Measurements from ENCODE around the gene EXOC3L1.

The EXOC3L1 gene

DNA sequence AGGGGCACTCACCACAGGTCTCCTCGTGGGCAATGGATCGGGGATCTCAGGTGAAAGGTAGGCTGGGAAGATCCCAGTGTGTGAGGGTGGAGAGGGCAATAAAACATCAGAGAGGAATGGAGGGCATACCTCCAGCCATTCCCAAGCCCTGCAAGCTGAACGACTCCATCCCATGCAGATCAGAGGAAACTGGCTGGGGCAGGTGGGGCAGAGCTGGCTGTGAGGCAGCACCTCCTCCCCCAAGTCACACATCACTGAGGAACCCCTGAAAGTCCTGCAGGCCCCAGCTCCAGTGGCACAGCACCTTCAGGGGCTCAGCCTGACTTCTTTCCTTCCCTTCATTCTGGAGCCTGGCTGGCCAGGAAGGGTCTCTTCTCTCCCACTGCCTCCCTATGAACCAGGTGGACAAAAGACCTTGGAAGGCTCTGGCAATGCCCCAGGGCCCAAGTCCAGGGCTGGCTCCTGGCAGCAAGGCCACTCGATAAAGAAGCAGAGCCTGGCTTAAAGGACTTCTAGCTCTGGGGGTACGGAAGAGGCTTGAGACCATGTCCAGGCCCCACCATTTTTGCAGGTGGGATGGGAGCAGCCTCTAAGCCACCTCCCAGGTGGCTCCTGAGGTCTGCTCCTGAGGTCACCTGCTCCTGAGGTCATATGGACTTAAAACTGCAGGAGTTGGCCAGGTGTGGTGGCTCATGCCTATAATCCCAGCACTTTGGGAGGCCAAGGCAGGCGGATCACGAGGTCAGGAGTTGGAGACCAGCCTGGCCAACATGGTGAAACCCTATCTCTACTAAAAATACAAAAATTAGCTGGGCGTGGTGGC is 23.5 kb upstream of the EXOC3L1 start:
- DNase-seq, result no peak

DNA sequence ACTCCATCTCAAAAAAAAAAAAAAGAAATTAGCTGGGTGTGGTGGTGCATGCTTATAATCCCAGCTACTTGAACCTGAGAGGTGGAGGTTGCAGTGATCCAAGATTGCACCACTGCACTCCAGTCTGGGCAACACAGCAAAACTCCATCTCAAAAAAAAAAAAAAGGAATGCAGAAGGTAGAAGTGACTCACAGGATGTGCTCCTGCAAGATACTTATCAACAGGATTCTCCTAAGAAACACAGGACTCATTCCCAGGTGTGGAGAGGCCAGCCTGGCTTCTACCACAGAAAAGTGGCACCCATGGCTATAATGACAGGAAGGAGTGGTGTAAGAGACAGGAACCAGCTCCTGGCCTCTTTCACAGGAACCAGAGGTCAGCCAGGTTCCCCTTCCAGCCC is 22.8 kb upstream of the EXOC3L1 start:
- no peak for DNase-seq

DNA sequence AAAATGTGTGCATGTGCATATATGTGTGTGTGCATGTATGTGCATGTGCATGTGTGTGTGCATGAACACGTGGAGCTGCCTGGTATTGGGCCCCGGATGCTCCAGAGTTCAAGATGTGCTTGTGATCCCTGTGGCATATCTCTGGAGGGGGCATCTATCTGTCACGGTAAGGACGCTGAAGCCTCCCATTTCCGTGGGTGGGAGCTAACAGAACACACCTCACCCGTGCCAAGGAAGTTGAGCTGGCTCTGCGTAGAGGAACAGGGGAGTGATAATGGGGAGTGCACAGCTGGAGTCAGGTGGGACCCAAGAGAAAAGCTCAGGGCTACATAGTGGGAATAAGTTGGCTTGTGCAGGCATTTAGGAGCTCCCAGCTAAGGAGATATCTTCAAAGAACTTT is 21.7 kb upstream of the EXOC3L1 start:
- DNase-seq, result no peak

DNA sequence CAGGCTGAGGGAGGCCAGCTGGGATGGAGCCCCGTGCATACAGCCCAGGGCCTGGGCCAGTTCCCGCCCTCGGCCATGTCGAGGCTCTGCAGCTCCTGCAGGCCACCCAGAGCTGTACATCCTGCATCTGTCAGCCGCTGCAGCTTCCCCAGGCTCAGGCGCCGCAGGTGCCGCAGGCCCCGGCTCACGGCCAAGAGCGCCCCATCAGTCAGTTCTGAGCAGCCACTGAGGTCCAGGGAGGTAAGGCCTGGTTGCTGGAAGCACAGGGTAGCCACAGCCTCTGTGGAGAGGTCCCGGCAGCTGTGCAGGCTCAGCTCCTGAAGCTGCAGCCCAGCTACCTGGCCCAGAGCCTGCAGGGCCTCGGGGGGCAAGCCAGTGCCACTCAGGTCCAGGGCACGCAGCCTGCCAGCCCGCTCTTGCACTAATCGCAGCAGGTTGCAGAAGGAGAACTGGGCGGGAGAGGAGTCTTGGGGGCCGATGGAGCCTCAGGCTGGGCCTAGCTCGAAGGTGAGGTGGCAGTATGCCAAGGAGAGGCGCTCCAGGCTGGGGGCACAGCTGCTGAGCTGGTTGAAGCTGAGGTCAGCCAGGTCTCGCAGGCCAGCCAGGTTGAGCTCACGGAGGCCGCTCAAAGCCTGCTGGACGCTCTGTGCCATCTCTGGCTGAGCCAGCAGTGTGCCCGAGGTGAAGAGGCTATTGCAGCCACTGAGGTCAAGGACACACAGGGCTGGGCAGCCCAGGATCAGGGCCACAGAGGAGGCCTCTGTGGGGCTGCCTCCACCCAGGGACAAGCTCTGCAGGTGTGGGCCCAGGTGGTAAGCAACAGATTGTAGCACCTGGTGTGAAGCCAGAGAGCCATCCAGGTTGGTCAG is 20.4 kb upstream of the EXOC3L1 start:
- DNase-seq, result no peak

DNA sequence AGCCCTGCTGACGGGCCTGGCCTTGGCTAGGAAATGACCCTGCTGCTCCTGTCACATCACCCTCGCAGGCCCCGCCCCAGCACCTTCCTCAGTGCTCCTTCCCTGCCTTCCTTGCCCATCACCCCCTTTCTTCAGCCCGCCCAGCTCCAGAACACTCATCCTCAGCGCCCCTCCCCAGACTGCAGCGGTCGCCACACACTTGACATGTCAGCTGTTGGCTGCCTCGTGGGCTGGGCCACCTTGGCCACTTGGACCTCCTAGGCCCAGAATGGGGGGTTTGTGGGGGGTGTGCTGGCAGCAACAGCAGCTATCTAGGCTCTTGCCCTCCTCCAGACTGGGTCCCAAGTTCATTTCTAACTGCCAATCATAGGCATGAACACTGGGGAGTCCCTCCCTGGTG is 19.6 kb upstream of the EXOC3L1 start:
- no peak for DNase-seq

DNA sequence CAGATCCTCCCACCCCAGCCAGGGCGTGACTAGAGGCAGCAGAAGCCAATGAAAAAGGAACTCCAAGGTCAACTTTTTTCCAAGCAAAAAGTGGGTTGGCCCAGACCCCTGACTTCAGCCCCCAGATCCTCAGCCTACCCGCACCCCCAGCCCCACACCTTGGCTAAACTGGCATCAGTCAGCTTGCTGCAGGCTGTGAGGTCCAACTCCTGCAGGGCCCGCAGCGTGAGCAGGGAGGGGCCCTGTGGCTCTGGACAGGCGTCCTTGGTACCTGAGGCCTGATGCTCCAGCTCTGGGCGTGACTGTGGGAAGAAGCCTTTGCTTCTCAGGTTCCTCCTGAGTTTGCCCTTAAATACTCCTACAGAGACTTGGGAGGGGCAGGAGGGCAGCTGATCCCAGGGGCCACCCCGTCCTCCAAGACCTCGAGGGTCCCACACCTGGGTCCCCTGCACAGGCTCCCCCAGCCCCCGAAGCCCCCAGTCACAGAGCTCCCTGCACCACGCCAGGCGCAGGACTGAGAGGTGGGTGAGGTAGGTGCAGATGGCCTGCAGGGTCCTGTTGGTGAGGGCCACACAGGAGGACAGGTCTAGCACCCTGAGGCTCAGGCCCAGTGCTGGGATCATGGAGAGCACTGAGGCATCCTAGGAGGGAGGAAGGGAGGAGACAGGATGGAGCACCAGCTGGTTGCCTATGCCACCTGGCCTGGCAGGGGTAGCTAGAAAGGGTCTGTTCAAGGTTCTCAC is 18.4 kb upstream of the EXOC3L1 start:
- DNase-seq, result no peak

DNA sequence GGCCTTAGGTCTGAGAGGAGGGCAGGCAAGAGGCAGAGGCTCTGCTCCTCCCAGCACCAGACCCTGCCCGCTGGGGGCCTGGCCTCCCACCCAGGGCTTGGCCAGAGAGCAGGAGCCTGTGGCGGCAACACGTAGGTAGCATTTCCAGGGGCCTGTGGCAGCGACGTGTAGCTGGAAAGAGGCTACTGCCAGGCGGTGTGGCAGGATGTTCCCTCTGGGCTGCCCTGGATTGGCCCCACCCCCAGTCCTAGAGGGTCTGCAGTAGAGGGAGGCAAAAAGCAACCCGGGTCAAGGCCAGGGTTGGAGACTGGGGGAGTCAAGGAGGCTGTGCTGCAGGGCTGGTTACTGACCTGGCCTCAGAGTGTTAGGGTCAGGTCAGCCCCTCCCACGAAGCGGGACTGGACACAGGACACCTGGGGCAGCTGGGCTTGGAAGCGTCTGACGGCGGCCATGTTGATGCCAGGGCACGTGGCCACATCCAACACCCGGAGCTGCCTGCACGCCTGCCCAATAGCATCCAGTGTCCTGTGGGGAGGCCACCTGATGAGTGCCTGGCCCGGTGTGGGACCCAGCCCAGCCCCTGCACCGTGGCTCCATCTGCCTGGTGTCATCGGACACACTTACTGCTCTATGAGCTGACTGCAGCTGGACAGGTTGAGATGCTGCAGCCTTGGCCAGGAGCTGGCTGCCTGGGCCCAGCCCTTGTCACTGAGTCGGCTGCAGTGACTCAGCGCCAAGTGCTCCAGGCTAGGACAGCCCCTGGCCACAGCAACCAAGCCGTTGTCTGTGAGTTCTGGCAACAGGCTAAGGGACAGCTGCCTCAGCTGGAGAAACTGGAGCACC is 17.5 kb upstream of the EXOC3L1 start:
- DNase-seq, result no peak

DNA sequence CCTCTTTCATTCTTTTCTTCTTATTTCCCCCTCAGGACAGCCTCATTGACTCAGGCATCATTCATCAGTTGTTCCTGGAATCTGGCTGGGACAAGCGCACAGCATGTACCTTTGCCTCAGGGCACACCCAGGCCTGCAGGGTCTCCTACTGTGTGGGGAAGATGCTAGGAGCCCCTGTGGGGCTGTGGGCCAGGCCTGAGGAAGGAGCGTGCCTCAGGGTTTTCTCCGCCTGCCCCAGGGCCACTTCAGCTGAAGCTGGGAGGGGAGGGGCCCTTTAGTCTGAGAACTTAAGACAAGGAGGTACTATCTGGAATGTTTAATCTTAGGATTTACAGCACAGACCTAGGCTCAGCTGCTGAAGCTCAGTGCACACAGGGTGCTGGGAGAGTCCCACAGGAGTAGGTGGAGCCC is 16.9 kb upstream of the EXOC3L1 start:
- no peak for DNase-seq

DNA sequence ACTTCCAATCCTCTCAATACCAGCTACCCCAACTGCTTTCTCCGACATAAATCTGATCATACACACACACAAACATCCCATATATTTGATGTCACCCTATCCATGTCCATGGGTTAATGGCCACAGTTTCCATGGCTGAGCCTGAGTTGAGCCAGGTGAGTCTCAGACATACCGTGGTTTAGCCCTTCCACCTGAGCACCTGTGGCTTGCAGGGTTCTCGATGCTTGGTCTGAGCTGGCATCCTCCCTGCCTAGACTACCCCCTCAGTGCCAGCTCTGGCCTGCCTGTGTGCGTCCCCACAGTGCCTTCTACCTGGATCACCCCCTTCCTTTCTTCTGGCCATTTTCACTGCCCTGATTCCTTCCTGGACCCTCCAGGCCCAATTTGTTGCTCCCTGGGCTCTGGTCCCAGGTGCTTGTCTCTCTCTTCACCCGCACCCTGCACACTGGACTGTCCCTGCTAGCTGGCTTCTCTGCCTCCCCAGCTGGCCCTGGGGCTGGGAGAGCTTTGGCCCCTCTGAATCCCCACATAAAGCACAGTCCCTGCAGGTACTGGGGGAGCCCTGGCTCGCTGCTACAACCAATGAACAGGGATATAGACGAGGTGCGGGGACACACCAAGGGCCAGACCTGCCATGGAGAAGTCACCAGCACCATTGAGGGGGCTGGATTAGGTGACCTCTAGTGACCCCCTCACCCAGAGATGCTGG is 16.3 kb upstream of the EXOC3L1 start:
- no peak for DNase-seq

DNA sequence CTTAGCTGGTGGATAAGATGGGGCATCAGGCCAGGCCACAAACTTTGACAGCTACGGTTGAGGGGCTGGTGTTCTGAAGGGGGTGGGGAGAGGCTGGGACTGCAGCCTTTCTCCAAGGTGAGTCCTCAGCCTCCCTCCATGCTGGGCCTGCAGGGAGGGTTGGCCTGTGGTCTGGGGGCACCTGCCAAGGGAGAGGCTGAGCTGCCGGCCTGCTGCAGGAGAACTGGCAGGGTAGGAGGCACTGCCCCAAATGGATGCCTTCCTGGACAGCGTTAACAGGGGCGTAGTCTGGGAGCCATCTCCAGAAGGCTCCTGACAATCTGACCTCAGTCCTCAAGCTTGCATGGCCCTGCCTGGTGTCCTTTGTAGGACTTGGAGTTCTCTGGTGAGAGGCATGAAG is 14.1 kb upstream of the EXOC3L1 start:
- no peak for DNase-seq

DNA sequence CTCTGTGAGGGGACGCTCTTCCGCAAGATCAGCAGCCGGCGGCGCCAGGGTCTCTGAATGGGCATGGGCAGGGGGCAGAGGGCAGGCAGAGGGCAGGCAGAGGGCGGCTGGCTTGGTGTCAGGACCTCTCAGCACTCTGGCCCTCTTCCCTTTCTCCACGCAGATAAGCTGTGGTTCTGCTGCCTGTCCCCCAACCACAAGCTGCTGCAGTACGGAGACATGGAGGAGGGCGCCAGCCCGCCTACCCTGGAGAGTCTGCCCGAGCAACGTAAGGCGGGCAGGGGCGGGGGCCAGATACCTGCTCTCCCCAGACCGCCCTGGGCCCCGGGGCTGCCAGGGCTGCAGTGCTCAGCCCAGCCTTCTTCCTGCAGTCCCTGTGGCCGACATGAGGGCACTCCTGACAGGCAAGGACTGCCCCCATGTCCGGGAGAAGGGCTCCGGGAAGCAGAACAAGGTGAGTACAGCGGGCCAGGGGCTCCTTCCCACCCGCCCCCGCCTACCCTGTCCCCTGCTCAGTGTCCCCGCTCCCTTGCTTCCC is 13.1 kb upstream of the EXOC3L1 start:
- DNase-seq, result no peak

DNA sequence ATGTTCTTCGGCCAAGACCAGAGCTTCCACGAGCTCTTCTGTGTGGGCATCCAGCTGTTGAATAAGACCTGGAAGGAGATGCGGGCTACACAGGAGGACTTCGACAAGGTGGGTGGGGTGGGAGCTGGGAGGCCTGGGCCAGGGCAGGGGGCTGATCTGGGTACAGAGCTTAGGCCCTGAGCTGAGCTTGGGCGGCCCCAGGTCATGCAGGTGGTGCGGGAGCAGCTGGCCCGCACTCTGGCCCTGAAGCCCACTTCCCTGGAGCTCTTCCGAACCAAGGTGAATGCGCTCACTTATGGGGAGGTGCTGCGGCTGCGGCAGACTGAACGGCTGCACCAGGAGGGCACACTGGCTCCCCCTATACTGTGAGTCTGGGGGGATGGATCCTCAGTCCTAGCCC is 12.5 kb upstream of the EXOC3L1 start:
- no peak for DNase-seq

DNA sequence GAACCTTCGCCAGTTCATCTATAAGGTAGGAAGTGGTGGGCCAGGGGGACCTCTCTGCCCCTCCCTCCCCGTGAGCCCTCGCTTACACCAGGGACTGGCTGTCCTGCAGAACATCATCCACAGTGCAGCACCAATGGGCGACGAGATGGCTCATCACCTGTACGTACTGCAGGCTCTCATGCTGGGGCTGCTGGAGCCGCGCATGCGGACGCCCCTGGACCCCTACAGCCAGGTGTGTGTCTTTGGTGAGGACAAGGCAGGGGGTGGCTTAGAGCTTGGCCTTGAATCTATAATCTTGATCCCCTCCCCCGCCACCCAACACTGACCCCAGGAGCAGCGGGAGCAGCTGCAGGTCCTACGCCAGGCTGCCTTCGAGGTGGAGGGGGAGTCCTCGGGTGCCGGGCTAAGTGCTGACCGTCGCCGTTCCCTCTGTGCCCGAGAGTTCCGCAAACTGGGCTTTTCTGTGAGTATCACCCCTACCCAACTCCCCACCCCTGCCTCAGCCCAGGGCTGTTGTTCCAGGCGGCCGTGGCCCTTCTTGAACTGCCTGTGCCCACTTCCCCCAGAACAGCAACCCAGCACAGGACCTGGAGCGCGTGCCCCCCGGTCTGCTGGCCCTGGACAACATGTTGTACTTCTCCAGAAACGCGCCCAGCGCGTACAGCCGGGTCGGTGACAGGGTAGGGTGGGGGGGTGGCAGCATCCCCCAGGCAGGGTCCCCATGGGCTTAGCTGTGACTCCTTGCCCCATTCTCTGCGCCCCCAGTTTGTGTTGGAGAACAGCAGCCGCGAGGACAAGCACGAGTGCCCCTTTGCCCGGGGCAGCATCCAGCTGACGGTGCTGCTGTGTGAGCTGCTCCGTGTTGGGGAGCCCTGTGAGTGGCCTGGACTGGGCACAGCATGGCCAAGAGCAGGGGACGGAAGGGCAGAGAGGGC is 11.7 kb upstream of the EXOC3L1 start:
- no peak for DNase-seq

DNA sequence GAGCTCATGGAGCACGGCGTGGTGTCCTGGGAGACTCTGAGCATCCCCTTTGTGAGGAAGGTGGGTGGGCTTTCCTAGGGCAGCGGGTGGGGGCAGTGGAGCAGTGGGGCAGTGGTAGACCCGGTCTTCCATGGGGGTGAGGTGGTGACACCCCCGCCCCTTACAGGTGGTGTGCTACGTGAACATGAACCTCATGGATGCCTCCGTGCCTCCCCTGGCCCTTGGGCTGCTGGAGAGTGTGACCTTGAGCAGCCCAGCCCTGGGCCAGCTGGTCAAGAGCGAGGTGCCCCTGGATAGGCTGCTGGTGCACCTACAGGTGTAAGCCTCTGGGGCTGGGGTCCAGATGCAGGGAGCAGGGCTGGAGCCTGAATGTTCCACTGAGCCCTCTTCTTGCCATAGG is 10.6 kb upstream of the EXOC3L1 start:
- no peak for DNase-seq

DNA sequence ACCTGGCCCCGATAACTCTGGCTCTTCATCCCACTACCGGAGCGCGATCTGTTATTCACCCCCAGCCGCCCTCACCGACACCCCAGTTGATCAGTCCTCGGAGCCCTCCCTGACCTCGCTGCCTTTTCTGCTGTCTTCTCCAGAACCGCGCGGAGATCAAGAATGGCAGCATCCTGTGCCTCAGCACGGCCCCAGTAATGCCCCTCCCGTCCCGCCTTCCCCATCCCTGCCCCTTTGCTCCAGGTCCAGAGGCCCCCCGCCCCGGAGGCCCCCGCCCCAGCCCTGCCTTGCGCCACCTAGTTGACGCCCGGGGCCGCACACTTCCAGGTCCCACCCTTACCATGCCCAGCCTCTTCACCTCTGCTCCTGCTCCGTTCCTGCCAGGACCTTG is 9.9 kb upstream of the EXOC3L1 start:
- no peak for DNase-seq

DNA sequence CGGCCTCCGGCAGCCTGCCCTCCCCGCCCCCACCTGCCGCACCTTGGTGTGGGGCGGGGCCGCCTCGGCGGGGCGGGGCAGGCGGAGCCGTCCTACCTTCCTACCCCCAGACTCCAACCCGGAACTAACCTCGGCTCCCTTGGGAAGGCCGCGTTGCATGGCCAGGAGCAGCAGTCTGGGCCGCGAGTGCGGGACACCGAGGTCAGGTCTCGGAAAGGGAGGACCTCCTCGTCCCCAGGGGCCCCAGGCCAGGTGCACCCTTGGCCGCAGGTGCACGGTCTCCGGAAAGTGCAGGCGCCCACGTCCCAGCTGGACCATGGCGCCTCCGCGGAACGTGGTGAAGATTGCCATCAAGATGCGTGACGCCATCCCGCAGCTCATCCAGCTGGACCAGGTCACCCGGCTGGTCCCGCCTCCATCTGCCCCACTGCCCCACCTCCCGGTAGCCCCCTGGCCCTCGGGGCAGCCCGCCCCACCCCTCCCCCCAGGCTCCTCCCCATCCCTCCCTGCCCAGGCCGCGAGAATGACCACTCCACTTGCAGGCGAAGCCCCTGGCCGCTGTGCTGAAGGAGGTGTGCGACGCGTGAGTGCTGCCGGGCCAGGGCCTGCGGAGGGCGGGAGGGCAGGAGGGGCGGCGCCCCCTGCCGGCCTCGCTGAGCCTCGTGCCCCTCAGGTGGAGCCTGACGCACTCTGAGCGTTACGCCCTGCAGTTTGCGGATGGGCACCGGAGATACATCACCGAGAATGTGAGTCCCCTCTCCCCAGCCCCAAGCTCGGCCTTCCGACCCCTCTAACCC is 9.3 kb upstream of the EXOC3L1 start, which contains the start of gene ELMO3:
TSS of gene ELMO3 (plus strand) at position 121 of the 797 bp plus-strand sequence. CDS start at position 317, 196 bp downstream.
- DNase-seq, result no peak

DNA sequence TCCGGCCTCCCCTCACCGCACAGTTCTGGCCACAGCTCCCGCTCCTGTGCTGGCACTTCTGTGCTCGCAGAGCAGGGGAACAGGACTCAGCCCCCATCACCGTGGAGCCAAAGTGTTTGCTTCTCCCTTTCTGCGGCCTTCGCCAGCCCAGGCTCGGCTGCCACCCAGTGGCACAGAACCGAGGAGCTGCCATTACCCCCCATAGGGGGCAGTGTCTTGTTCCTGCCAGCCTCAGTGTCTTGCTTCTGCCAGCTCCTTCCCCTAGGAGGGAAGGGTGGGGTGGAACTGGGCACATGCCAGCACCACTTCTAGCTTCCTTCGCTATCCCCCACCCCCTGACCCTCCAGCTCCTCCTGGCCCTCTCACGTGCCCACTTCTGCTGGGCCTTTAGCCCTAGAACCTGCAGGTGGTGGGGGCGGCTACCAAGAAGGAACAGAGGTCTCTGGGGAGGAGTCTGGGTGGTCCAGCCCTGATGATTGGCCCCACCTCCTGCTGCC is 8.3 kb upstream of the EXOC3L1 start:
- DNase-seq, result no peak

DNA sequence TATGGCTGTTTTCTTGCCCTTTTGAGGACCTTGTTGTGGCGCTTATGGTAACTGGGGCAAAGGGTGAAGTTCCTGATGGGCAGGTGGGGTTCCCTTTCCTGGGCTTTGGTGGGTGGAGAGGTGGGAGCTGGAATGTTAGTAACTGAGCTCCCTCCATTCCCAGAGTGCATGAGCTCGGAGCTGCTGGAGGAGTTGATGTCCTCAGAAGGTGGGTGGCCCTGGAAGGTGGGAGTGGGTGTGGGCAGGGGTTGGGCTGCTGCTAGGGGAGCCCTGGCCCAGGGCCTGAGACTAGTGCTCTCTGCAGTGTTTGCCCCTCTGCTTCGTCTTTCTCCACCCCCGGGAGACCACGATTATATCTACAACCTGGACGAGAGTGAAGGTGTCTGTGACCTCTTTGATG is 7.8 kb upstream of the EXOC3L1 start:
- no peak for DNase-seq

DNA sequence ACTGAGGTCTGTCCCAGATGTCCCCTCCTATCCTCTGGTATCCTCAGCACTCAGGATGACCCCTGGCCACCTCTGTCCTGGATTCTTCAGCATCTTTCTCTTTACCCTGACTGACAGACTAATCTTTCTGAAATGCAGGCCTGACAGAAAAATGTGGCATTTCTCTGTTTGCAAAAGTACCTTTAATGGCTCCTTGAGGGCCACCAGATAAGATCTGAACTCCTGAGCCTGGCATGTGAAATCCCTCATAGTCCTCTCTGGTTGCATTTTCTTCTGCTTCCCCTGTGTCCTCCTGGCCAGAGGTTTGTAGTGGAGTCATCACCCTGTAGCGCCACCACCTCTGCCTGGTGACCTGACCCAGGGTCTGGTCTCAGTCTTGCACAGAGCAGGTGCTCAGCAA is 6.9 kb upstream of the EXOC3L1 start:
- DNase-seq, result no peak

Measured in left hindlimb (tissue), 1 donor.